Natural killer cell treated with Interleukin-12 subunit alpha and Interleukin-12 subunit beta and Interleukin-15 and Interleukin-18, amount 100 ng/mL, for 72 hours (primary cell): Measurements from ENCODE around the gene PRAMEF4. TPM values are rescaled to one million over a fixed set of nuclear protein-coding genes. Genes with fewer than 3 reads are reported as not detected.
"Not testable (repeated sequence)": the region's sequence is repeated elsewhere in the genome, so short reads cannot be mapped to it uniquely, and the experiment has no call there.

Experiments
- ATAC-seq, 2 donors: fragments of 150-1000 bp; cut with Tn5 transposase in 1 of 2; sonication (Bioruptor Pico), chemical (Tn5 transposase) in 1 of 2; 2 replicates each; pipeline ENCODE4 v1.10.0; 2021
- DNase-seq: peaks from one replicate; pipeline ENCODE4 v3.0.0; 2022; ENCODE audit warnings: low spot score
- H3K27ac Mint-ChIP-seq, 2 donors: 1 replicate in 1 of 2; 2 replicates in 1 of 2; pipeline ENCODE4 v1.8.0; 2022; ENCODE audit warnings: mixed read lengths in 2 of 2, mild to moderate bottlenecking in 1 of 2, moderate library complexity in 1 of 2
- H3K27me3 Mint-ChIP-seq, 2 donors: 1 replicate in 1 of 2; 2 replicates in 1 of 2; pipeline ENCODE4 v1.8.0; 2022; ENCODE audit warnings: mixed read lengths in 2 of 2
- H3K36me3 Mint-ChIP-seq: one replicate; pipeline ENCODE4 v1.8.0; 2022; ENCODE audit warnings: mixed read lengths
- H3K4me1 Mint-ChIP-seq, 2 donors: 1 replicate in 1 of 2; 2 replicates in 1 of 2; pipeline ENCODE4 v1.8.0; 2022; ENCODE audit warnings: low read depth in 2 of 2, mixed read lengths in 2 of 2, mild to moderate bottlenecking in 1 of 2
- H3K4me3 Mint-ChIP-seq: one replicate; pipeline ENCODE4 v1.8.0; 2022; ENCODE audit warnings: mixed read lengths
- H3K9me3 Mint-ChIP-seq: 2 replicates; pipeline ENCODE4 v1.8.0; 2022; ENCODE audit warnings: mixed read lengths
- total RNA-seq, 2 donors: library from RNA; stranded (reverse); gene quantifications; one replicate each; pipeline ENCODE4 v1.2.3, GENCODE V29; 2022

Gene PRAMEF4
- total RNA-seq: not detected

GRCh38 chr1:12886101-12886500 is at the start of gene PRAMEF4:
Gene PRAMEF4 (minus strand): TSS chr1:12886201. CDS start chr1:12883394, 2,807 bp downstream.
- not testable (repeated sequence) for ATAC-seq, H3K4me1 Mint-ChIP-seq, H3K27me3 Mint-ChIP-seq, H3K4me3 Mint-ChIP-seq, H3K27ac Mint-ChIP-seq, H3K36me3 Mint-ChIP-seq, DNase-seq, H3K9me3 Mint-ChIP-seq

- not testable (repeated sequence) for H3K4me3 Mint-ChIP-seq, H3K27me3 Mint-ChIP-seq, H3K4me1 Mint-ChIP-seq, H3K27ac Mint-ChIP-seq, ATAC-seq, DNase-seq, H3K9me3 Mint-ChIP-seq, H3K36me3 Mint-ChIP-seq
Observed at GRCh38 chr1:12924368-12924767, 38.4 kb upstream of the PRAMEF4 start.

GRCh38 chr1:12921749-12922148 is 35.7 kb upstream of the PRAMEF4 start:
- DNase-seq, ATAC-seq, H3K27ac Mint-ChIP-seq, H3K27me3 Mint-ChIP-seq, H3K9me3 Mint-ChIP-seq, H3K4me3 Mint-ChIP-seq, H3K4me1 Mint-ChIP-seq, H3K36me3 Mint-ChIP-seq: not testable (repeated sequence)

GRCh38 chr1:12916310-12916709 is 30.3 kb upstream of the PRAMEF4 start, which contains the start of gene PRAMEF7:
Gene PRAMEF7 (plus strand): TSS chr1:12916610. CDS start chr1:12917693, 1,083 bp downstream.
- not testable (repeated sequence) for ATAC-seq, H3K4me3 Mint-ChIP-seq, H3K27me3 Mint-ChIP-seq, H3K9me3 Mint-ChIP-seq, H3K4me1 Mint-ChIP-seq, H3K36me3 Mint-ChIP-seq, H3K27ac Mint-ChIP-seq, DNase-seq

GRCh38 chr1:12903793-12904572 is 18.0 kb upstream of the PRAMEF4 start:
- not testable (repeated sequence) for ATAC-seq, H3K4me3 Mint-ChIP-seq, H3K27me3 Mint-ChIP-seq, H3K4me1 Mint-ChIP-seq, H3K9me3 Mint-ChIP-seq, H3K27ac Mint-ChIP-seq, H3K36me3 Mint-ChIP-seq, DNase-seq

GRCh38 chr1:12899186-12899585 is 13.2 kb upstream of the PRAMEF4 start:
- H3K36me3 Mint-ChIP-seq, H3K4me3 Mint-ChIP-seq, DNase-seq, ATAC-seq, H3K27me3 Mint-ChIP-seq, H3K27ac Mint-ChIP-seq, H3K4me1 Mint-ChIP-seq, H3K9me3 Mint-ChIP-seq: not testable (repeated sequence)

GRCh38 chr1:12898170-12898569 is 12.2 kb upstream of the PRAMEF4 start, which contains the start of gene PRAMEF10:
Gene PRAMEF10 (minus strand): TSS chr1:12898270. CDS start chr1:12895847, 2,423 bp downstream.
- not testable (repeated sequence) for H3K4me3 Mint-ChIP-seq, H3K27ac Mint-ChIP-seq, H3K27me3 Mint-ChIP-seq, ATAC-seq, DNase-seq, H3K9me3 Mint-ChIP-seq, H3K4me1 Mint-ChIP-seq, H3K36me3 Mint-ChIP-seq

GRCh38 chr1:12878453-12878852 is 7.5 kb downstream of the PRAMEF4 start:
- not testable (repeated sequence) for H3K4me1 Mint-ChIP-seq, H3K4me3 Mint-ChIP-seq, H3K27me3 Mint-ChIP-seq, ATAC-seq, H3K27ac Mint-ChIP-seq, DNase-seq, H3K36me3 Mint-ChIP-seq, H3K9me3 Mint-ChIP-seq

GRCh38 chr1:12863131-12863880 is 22.7 kb downstream of the PRAMEF4 start:
- not testable (repeated sequence) for DNase-seq, H3K36me3 Mint-ChIP-seq, H3K27me3 Mint-ChIP-seq, H3K4me3 Mint-ChIP-seq, H3K27ac Mint-ChIP-seq, H3K4me1 Mint-ChIP-seq, H3K9me3 Mint-ChIP-seq, ATAC-seq

- H3K9me3 Mint-ChIP-seq, H3K36me3 Mint-ChIP-seq, H3K4me3 Mint-ChIP-seq, H3K4me1 Mint-ChIP-seq, H3K27ac Mint-ChIP-seq, H3K27me3 Mint-ChIP-seq, ATAC-seq, DNase-seq: not testable (repeated sequence)
Observed at GRCh38 chr1:12856786-12857185, 29.2 kb downstream of the PRAMEF4 start, which contains the start of gene PRAMEF2. Gene PRAMEF2 (plus strand): TSS chr1:12857086. CDS start chr1:12859010, 1,924 bp downstream.

- Mint-ChIP-seq H3K27me3 (peaks cover 2 to 11% of the 10 kb centered on the region in 2 donors), H3K4me1 (no peaks in the 10 kb centered on the region), H3K4me3 (no peak overlapping the region), H3K27ac (no peak overlapping the region), H3K9me3 (no peaks in the 10 kb centered on the region), H3K36me3 (no peaks in the 10 kb centered on the region)
- DNase-seq (no peak), ATAC-seq (no peak)
Observed at GRCh38 chr1:12851779-12852178, 34.2 kb downstream of the PRAMEF4 start.

- not testable (repeated sequence) for H3K4me3 Mint-ChIP-seq, H3K9me3 Mint-ChIP-seq, DNase-seq, ATAC-seq, H3K4me1 Mint-ChIP-seq, H3K36me3 Mint-ChIP-seq, H3K27ac Mint-ChIP-seq
- peaks cover 2 to 11% of the 10 kb centered on the region in 2 donors for H3K27me3 Mint-ChIP-seq
Observed at GRCh38 chr1:12848620-12849019, 37.4 kb downstream of the PRAMEF4 start, which contains the start of gene HNRNPCL1. Gene HNRNPCL1 (minus strand): TSS chr1:12848720. CDS start chr1:12848289, 431 bp downstream.

- not testable (repeated sequence) for H3K27ac Mint-ChIP-seq, ATAC-seq
Observed at GRCh38 chr1:12833251-12833650, 52.8 kb downstream of the PRAMEF4 start.

GRCh38 chr1:12831310-12831709 is 54.7 kb downstream of the PRAMEF4 start, which contains the start of gene PRAMEF11:
Gene PRAMEF11 (minus strand): TSS chr1:12831410. CDS start chr1:12828789, 2,621 bp downstream.
- H3K4me3 Mint-ChIP-seq, H3K27me3 Mint-ChIP-seq, DNase-seq, H3K27ac Mint-ChIP-seq, H3K4me1 Mint-ChIP-seq, H3K36me3 Mint-ChIP-seq, ATAC-seq, H3K9me3 Mint-ChIP-seq: not testable (repeated sequence)

More at GRCh38 chr1:12833251-12833650, 52.8 kb downstream of the PRAMEF4 start:
- not testable (repeated sequence) for H3K9me3 Mint-ChIP-seq, DNase-seq, H3K4me1 Mint-ChIP-seq, H3K36me3 Mint-ChIP-seq, H3K4me3 Mint-ChIP-seq, H3K27me3 Mint-ChIP-seq
